Activated CD8-positive, alpha-beta memory T cell treated with anti-CD3 and anti-CD28 coated beads, Interleukin-2, amount 50 U/mL, for 1 hour (primary cell): ENCODE data around the gene PCNX2.
"Not testable (repeated sequence)": the region's sequence is repeated elsewhere in the genome, so short reads cannot be mapped to it uniquely, and the experiment has no call there.

Experiments
- DNase-seq: peaks from one replicate; pipeline ENCODE4 v3.0.0-alpha.2; 2020; ENCODE audit errors: extremely low read depth

Gene PCNX2

DNA sequence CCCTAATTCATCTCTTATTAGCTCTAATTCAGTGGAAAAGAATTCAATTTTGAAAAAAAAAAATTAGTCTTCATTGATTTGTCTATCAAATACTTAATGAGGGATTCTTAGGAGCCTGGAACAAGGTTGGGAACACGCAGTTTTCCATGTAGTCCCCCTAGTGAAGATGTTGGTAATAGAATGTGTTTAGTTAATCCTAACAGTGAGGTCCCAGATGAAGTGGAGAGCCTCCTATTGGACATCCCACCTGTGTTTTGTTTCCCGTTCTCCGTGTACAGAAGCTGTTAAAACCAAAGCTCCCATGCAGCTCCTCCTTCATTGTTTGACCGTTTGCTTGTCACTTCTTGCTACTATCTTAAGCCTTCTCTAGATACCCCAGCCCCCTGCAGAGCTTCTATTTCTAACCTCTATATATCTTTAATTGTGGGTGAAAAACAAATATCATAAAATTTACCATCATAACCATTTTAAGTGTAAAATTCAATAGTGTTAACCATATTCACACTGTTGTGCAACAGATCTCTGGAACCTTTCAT is 67.5 kb downstream of the PCNX2 start:
- no peak for DNase-seq

DNA sequence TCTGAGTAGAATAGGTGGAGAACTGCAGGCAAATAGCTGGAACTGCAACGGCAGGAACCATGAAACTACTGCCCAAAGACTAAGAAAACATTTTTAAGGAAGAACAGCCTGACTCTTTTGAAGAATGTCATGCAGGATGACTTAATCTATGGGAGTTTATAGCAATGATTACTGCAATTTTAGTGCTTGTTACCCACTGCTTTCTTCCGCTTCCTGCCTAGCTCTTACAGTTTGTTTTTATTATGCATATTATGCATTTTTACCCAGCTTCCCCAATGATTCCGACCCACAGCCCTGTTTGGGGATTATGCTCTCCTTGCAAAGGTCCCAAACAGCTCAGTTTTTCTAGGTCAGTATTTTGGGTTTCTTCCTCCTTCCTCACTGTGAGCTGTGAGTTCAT is 71.2 kb downstream of the PCNX2 start:
- DNase-seq = no peak

DNA sequence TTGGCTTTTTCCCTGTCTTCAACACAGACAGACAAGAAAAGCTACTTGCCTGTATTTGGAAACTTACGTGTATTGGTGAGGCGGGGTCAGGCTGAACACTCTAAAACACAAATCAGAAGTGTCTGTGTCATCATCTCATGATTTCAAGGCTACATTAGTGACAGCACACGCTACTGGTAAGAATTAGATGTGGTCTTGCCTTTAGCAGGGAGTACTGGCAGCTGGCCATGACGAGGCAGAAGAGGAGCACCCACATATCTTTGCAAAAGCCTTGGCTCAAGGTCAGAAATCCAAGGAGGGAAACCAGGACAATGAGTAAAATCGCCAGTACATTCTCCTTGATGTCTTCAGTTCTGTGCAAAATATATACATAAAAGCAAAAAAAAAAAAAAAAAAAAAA is 77.7 kb downstream of the PCNX2 start:
- DNase-seq = no peak

DNA sequence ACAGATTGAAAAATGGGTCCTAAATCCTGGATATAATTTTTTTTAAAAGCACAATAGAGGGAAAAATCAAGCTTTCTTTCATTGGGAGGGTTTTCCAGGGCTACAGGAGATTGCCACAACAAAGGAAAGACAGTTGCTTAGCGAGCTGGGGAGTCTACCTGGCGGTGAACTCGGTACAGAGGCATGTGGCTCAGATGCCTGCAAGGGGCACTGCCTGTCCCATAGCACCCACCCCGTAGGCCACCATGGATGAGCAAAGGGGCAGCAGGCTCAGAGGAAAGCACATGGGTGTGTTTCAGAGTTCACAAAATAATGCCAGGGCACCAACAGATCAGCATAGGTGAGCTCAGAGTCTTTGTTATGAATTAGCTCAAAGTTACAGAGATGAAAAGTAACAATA is 79.5 kb downstream of the PCNX2 start:
- DNase-seq = no peak

DNA sequence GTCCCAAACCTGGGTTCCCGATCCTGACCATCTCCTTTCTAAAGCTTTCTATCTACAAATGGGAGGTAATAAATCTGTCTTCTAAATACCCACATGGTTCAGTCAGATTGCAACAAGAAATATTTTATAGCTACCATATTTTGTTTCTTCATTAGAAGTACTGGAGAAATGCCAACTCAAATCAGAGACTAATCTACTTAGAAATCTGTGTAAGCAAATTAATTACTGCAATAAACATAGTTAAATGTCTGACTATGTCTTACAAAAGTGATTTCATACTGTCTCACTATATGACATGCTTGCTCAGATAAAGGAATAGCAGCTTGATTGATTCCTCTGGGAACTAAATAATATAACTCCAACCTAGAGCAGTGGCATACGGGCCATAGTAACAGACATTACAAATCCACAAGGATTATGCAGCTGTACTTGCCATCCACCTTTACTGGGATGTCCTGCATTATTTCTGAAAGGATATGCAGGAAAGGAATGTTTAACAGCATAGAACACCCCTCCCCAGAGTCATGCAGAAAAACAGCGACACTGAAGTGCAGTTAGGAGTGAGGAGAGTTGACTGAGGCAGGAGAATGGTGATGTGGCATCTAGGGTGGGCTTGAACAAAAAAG is 80.3 kb downstream of the PCNX2 start:
- DNase-seq = no peak

DNA sequence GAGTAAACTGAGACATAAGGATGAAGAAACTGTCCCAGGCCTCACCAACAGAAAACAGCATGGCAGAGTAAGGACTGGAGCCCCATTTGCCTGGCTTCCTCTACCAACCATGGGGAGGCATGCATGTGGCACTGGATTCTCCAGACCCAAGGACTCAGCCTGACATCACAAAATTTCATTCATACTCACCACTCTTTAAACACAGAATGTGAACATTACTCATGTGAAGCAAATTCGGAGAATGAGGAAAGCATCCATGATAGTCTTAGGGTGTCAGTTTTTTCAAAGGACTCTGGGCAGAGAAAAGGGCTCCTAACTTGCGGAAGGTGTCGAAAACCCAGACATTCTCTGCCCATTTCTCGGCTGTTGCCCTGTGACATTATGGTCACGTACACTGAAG is 83.9 kb downstream of the PCNX2 start:
- no peak for DNase-seq

DNA sequence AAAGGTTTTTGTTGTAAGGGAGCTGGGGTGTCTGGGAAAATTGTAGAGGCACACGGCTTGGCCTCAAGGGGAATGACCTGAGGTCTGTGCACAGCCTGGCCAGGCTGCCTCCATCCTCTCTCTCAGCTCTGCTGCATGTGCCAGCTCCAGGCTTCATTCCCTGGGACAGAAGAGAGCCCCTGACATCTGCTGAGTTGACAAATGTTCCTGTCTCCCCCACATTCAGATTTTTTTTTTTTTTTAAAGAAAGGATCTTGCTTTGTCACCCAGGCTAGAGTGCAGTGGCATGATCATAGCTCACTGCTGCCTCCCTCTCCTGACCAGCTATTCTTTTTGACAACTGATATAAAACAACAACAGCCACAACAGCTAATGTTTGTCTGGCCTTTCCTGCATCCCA is 84.4 kb downstream of the PCNX2 start:
- no peak for DNase-seq

DNA sequence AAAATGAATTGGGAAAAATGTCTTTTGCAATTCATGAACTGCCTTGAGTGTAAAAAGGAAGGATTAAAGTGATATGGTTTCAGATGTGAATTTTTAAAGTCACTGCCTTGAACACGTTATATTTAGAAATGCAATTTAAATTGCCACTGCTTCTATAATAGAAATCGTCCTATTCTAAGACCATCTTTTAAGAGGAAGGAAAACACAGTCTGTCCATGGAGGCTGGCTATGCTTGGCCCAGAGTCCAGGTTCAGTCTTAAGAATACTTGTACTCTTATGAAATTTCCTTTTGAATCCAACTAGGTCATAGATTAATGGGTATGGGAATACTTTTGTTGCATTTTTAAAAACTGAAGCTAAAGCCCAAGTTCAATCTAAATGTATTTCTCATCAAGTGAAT is 86.0 kb downstream of the PCNX2 start:
- no peak for DNase-seq

DNA sequence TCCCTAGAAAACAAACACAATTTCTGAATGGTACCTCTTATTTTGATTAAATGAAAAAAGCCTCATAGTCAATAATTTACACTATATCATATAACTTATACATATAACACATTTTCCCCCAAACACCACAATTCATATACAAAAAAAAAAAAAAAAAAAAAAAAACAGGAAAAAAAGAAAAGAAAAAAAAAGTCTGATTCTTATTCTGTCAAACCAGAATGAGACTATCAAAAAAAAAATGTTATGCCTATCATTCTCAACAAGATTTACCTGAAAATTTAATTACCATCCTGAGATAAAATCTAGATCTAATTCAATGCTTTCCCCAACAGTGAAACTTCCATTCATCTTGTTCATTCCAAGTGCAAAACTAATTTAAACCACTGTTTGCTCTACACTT is 86.8 kb downstream of the PCNX2 start:
- no peak for DNase-seq

DNA sequence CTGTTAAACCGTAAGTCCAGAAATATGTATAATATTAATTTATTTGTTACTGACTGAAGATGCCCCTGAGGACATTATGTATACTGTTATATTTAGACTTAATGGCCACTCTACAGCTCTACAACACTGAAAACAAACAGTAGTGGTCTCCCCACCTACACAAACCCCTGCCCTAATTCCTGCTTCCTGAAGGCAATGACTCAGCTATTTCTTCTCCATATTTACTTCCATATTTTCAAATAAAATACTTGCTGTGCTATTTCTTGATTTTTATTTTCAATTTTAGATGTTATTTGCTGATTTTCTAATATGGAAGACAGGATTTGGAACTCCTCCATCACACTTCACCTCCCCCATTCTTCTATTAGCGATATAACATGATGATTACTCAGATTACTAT is 97.6 kb downstream of the PCNX2 start:
- DNase-seq = no peak

DNA sequence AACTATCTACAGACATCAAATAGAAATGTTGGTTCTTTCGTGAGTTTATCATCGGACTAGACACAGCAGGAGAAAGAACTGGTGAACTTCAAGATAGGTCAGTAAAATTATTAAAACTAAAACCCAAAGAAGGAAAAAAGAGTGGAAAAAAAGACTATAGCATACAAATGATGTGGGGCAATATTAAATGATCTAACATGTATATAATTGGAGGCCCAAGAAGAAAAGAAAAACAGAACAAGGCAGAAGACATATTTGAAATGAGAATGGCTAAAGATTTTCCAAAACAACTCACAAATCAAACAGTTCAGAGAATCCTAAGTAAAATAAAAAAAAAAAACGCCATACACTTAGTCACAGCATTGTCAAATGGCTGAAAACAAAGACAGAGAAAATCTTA is 101.8 kb downstream of the PCNX2 start:
- no peak for DNase-seq

DNA sequence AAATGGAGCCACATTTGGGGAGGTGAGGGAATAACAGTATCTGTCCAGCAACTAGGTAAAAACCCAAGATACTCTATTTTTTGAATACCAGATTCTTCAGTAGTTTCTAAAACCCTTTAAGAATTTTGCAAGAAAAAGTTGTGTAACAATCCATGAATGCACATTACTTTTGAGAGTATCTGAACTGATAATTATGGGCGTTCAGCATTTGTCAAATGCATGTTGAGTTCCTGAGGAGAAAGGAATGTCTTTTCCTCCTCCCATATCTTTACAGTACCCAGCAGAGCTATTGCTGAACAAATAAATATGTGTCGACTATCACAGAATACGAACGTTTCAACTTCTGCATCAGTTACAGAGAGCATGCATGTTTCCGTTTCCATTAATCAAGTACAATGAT is 104.5 kb downstream of the PCNX2 start:
- no peak for DNase-seq

DNA sequence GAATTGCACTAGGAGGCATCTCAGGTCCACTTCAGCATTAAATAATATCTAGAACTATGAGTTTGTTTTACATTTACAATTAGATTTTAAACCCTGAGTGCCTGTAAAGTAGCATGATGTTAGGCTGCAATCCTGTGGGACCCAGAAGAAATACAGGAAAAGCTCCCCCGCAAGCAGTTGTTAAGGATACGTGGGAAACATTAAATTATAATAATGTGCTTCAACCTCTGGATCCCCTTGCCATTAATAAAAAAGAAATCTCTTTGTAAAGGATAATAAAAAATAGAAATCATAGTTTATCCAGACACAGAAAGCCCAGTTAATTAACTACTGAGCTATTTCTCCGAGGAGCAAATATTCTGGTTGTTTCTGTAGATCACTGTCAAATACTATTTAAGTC is 106.0 kb downstream of the PCNX2 start:
- no peak for DNase-seq

DNA sequence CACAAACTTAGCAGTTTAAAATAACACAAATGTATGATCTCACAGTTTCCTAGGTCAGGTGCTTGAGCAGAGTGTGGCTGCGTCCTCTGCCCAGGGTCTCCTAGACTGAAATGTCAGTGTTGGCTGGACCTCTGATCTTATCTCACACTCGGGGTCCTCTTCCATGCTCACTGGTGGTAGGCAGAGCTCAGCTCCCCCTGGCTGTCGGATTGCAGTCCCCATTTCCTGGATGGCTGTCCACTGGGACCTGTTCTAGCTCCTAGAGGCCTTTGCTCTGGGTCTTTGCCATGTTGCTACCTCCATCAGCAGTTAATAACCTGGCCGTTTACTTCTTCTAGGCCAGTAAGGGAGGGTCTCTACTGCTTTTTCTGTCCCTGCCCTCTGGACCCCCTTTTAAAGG is 107.5 kb downstream of the PCNX2 start:
- DNase-seq = no peak

DNA sequence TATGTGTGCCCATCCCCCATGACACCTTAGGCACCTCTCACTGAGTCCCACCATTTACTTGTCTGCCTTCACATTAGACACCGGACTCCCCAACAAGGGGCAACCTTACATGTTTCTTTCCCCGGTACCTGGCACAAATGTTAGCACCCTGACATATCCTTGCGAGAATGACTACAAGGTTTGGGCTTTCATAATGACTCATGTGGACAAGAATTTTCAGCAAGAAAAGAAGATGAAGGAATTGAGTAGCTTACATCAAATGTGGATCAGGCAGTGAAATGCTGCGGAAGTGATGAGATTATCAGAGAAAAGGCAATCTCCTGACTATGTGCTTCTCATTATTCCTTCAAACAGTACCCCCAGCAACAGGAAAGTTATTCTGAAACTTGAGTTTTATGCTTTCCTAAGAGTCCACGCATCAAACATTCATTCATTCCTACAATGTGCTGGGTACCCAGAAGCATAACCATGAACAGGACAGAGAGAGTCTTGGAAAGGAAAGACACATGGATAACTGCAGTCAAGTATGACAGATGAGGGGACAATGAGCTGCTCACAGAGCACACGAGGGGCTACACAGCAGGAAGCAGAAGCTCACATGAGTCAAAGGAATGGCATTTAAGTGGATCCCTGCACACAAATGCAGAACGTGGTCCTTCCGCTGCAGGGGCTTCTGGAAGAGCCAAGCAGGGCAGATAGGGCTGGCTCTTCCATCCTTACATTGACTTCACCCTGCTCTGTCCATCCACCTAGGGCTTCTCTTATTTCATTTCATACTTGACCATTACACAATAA is 112.1 kb downstream of the PCNX2 start:
- DNase-seq = no peak

DNA sequence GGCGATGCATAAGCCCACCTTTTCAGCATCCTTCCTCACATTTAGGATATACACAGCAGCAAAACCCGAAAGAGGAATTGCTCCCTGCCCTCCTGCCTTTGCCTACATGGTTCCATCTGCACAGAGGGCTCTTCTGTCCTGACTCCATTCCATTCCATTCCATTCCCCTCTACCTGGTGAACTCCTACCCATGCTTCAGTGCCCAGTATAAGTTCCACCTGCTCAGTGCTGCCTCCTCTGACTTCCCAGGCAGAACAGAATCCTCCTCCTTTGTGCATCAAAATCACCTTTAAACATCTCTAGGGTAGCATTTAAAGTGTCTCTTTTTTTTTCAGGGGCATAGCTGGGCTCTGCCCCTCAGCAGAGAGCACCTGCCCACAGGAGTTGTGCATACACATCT is 112.9 kb downstream of the PCNX2 start:
- DNase-seq = no peak

DNA sequence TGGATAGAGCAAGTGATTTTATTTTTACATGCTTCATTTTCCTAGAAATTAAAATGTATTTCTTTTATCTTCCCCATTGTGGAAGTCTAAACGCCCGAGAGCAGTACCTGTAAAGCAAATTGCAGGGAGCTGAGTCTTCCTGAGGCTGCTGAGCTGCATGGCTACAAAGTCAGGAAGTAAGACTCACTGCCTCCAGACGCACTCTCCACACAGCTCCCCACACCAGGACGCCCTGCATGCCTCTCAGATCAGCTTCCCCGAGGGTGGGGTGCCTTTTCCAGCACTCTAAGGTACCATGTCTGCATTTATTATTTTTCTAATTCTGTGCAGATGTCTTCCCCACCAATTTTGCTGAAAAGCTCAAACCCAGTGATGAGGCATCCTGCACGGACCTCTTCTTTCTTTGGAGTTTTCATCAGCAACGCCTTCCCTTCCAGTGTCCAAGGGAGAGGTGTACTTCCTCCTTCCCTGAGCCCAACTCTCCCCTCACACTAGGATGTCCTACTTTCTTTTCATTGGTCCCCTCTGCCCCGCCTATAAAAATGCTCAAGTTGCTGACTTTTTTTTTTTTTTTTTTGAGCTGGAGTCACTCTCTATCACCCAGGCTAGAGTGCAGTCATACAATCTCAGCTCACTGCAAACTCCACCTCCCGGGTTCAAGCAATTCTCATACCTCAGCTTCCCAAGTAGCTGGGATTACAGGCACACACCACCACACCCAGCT is 114.7 kb downstream of the PCNX2 start:
- no peak for DNase-seq

DNA sequence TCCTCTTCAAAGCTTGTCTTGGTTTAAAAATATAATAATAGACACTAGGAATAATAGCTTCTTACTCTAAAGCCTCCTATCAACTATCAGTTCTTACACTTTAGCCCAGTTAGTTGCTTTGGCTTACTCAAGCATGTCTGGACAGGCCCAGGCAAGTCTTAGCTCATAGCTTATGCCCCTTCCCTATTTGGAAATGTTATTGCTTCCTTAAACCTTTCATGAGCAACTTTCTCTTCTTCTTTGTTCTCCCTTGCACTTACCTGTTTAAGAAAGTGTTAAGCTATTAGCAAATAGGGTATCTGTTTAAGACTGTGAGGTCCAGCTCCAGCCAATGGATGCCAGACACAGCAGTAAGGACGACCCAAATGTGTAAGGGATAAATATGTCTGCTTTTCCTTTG is 115.9 kb downstream of the PCNX2 start:
- not testable (repeated sequence) for DNase-seq

DNA sequence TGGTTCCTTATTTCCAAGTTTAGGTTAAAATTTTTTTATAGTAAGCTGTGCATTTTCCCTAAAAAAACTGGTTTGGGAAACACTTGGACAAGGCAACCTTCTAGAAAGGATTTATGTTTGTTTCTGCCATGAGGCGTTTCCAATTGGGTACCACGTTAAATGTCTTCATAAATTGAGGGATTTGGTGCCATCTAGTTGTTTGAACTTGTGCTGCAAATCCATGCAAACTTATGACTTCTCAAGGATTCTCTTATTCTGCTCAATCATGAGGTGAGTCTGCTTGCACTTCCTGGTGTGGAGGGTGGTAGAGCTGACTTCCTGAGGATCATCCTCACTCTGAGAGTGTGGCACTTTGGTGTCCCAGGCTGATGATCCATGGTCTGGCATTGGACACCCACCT is 123.3 kb downstream of the PCNX2 start:
- DNase-seq = no peak

DNA sequence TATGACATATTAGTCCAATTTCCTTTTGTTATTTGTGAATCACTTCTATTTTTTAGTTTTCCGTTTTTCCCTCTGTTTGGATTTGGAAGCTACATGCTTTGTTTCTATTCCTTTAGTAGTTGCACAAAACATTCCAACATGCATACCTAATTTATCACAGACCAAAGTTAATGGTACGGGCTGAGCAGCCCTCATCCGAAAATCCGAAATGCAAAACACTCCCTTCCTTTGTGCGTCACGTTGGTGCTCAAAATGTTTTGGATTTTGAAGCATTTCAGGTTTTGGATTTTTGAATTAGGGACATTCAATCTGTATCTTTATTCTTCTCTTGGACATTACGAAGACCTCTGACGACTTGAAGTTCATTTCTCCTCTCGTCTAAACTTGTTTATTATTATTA is 124.8 kb downstream of the PCNX2 start:
- DNase-seq = no peak

DNA sequence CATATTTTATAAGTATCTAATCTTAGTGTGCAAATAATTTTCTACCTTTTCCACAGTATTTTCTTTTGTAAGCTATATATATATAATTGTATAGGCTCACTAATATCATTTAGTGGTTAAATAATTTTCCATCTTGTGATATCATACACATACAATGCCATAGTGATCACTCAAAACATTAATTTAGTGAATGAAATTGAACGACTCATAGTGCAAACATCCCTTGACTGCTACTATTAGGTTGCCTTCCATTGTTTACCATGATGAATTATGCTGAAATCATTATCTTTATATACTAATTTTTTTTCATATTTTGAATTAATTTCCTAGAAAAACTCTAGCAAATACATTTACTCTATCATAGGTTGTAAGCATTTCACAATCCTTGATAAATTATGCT is 127.1 kb downstream of the PCNX2 start:
- no peak for DNase-seq

DNA sequence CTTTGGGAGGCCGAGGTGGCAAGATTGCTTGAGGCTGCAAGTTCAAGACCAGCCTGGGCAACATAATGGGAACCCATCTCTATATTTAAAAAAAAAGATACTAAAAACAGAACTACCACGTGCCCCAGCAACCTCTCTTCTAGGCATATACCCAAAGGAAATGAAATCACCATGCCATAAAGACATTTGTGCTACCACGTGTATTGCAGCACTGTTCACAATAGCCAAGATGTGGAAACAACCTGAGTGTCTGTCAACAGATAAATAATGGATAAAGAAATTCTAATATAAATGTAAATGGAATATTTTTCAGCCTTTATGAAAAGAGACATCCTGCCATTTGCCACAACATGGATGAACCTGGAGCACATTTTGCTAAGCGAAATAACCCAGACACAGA is 128.6 kb downstream of the PCNX2 start:
- DNase-seq = no peak

DNA sequence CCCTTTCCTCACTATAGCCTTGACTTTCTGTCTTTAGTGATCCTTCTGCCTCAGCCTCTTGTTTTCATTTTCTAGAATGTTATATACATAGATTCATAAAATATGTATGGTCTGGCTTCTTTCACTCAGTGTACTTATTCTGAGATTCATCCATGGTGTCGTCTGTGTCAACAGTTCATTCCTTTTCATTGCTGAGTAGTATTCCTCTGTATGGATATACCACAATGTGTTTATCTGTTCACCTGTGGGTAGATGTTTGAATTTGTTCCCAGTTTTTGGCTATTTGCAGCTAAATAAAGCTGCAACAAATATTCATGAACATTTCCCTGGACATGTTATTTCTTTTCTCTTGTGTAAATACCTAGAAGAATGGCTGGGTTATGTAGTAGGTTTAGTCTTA is 131.8 kb downstream of the PCNX2 start:
- no peak for DNase-seq
